ENCODE measurements around the gene HS1BP3. TPM values are rescaled to one million over a fixed set of nuclear protein-coding genes. Genes with fewer than 3 reads are reported as not detected.

Gene HS1BP3
- total and polyA plus RNA-seq, 2 of the 13 experiments (the other 11 are each of a cell fraction or from before 2014, with no cell fraction given): 15.2 to 22.0 TPM

GRCh38 chr2:20578895-20579825 lies 71.7 kb downstream of the HS1BP3 start (continued):
- 0 out of 2 replicates have a peak, but pooled peaks have one; percentile 19 for TF ChIP-seq CHCHD3 (CRISPR knock-in tag; IDR thresholded peaks at IDR 0.05)
- no peak; the same call in 1 of the 2 replicates for TF ChIP-seq RBAK (CRISPR knock-in tag; IDR thresholded peaks at IDR 0.05)
- peak; percentile 83 for TF ChIP-seq DZIP1 (CRISPR knock-in tag; IDR thresholded peaks at IDR 0.05)
- no peak for TF ChIP-seq SSRP1 (CRISPR knock-in tag; IDR thresholded peaks at IDR 0.05)
- TF ChIP-seq RFX1 (IDR thresholded peaks at IDR 0.05): no peak
- TF ChIP-seq MTA1 (CRISPR knock-in tag; IDR thresholded peaks at IDR 0.05; ENCODE audit: borderline replicate concordance): peak; percentile 96
- TF ChIP-seq ZSCAN30 (CRISPR knock-in tag; IDR thresholded peaks at IDR 0.05): no peak
- TF ChIP-seq RXRA (CRISPR knock-in tag; IDR thresholded peaks at IDR 0.05): peak; percentile 99
- TF ChIP-seq ZKSCAN1 (IDR thresholded peaks at IDR 0.05; ENCODE audit: low read length): peak; percentile 12; the same call in 1 of the 2 replicates
- TF ChIP-seq SMAD3 (CRISPR knock-in tag; IDR thresholded peaks at IDR 0.05): peak; percentile 98
- TF ChIP-seq ZSCAN22 (CRISPR knock-in tag; IDR thresholded peaks at IDR 0.05): no peak
- peak; percentile 94 for TF ChIP-seq ZNF343 (CRISPR knock-in tag; IDR thresholded peaks at IDR 0.05)
- TF ChIP-seq MBNL3 (CRISPR knock-in tag; conservative IDR thresholded peaks at IDR 0.05): no peak
- no peak for TF ChIP-seq ZNF160 (CRISPR knock-in tag; IDR thresholded peaks at IDR 0.05)
- TF ChIP-seq ZNF235 (CRISPR knock-in tag; IDR thresholded peaks at IDR 0.05; ENCODE audit: borderline replicate concordance): peak; percentile 87; the same call in 1 of the 2 replicates
- TF ChIP-seq POGZ (CRISPR knock-in tag; IDR thresholded peaks at IDR 0.05): peak; percentile 71
- TF ChIP-seq YY1 (IDR thresholded peaks at IDR 0.05; ENCODE audit: insufficient read depth, insufficient replicate concordance, low read depth, low read length): peak; percentile 73
- TF ChIP-seq WIZ (CRISPR knock-in tag; IDR thresholded peaks at IDR 0.05): 0 out of 2 replicates have a peak, but pooled peaks have one; percentile 82
- TF ChIP-seq ZZZ3 (CRISPR knock-in tag; IDR thresholded peaks at IDR 0.05; ENCODE audit: borderline replicate concordance): peak; percentile 87
- TF ChIP-seq GMEB2 (CRISPR knock-in tag; IDR thresholded peaks at IDR 0.05; ENCODE audit: low read depth): no peak; the same call in 1 of the 2 replicates

Measured in HepG2 (cell line).